GM10847 (cell line): ENCODE measurements around the gene CD300LF.

ENCODE experiments used
- POLR2A ChIP-seq: IDR thresholded peaks from 2 replicates; pipeline ENCODE4 v1.6.1; 2011; ENCODE audit not compliant: insufficient read length; ENCODE audit errors: extremely low read depth

The CD300LF gene

GRCh38 chr17:74652020-74652419 is 60.7 kb downstream of the CD300LF start:
- TF ChIP-seq POLR2A, result no peak

GRCh38 chr17:74649909-74650308 is 62.8 kb downstream of the CD300LF start:
- no peak for TF ChIP-seq POLR2A

DNA sequence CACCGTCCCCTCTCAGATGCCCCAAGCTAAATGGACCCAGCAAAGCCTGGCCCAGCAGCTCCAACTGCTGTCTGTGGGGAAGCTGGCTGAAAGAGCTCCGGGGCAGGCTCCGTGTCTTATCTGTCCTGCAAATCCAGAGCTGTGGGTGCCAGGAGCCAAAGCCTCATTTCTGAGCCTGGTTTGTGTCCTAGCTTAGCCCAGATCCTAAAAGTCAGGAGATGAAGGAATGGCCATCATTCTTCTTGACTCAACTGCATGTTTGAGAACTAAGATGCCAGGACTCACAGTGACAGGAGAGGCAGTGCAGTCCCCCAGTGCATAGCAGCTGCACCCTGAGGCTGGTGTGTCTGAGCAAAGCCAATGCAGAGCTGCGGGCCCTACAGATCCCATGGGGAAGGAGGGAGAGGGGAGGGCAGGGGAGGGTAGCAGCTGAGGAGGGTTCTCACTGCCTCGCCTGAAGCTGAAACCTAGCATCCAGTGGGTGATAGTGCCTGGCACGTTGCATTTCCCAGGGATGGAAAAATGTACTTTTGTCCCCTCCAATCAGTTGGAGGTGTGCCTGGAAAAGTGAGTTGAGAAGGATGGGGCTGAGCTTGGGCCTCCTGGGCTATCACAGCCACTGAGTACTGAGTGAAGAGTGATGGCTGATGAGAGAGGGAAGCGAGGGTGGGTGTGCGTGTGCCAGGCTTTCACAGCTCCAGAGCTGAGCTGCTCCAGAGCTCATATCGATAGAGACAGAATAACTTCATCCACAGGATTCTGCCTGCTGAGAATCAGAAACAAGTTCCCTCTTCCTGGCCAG is 64.7 kb downstream of the CD300LF start:
- no peak for TF ChIP-seq POLR2A

GRCh38 chr17:74646231-74646630 is 66.5 kb downstream of the CD300LF start:
- no peak for TF ChIP-seq POLR2A

DNA sequence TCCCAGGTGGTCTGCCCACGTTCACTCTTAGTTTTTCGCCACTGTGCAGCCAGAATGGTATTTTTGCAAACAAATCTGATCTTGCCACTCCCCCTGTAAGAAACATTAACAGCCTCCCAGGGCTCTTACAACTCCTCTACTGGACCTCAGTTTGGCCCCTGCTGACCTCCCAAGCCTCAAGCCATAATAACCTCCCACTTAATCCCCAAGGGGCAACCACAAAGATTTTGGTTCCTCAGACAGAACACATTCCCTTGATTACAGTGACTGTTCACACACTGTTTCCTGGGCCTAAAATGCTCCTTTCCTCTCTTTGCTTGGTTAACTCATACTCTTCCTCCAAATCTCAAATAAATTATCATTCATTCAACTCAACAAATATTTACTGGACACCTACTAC is 67.7 kb downstream of the CD300LF start:
- no peak for TF ChIP-seq POLR2A

DNA sequence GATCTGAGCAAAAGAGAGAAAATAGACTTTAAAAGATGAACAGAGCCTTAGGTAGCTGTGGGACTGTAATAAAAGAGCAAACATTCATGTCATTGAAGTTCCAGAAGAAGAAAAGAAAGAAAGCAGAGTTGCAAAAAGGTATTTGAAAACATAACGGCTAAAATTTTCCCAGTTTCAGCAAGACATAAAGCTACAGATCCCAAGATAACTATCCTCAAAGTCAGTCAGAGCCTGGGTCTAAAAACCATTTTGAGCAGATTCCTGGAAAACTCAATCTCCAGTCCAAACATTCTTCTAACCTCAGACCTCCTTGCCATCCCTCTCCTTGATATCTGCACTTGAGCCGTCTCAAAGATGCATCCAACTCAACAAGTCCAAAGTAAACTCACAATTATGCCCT is 68.3 kb downstream of the CD300LF start:
- TF ChIP-seq POLR2A, result no peak
